Nucleus accumbens (tissue), 56 donors: ENCODE results near the gene ARHGEF38.
"Not testable (repeated sequence)": the region's sequence is repeated elsewhere in the genome, so short reads cannot be mapped to it uniquely, and the experiment has no call there.

Experiments
- DNase-seq, 56 donors: peaks; one replicate each; lab custom pipeline; 2025; lab: John Stamatoyannopoulos, UW

ARHGEF38 gene

DNA sequence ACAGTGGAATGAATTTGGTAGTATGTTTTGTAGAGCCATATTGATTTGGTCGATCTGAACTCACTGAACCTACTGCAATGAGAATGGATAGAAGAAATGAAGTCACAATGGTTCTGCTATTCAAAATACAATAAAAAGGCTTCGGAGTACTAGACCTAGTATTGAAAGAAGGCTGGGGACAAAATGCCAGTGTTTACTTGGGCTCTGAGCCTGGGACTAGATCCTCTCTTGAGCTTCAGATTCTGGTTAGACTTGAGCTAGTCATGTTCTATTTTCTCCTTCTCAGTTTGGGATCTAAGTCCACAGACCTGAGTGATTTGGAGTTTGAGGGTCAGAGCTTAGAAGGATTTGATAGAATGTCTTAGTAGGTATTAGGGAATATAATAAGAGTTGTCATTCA lies 146.2 kb downstream of the ARHGEF38 start:
- no peak for DNase-seq

DNA sequence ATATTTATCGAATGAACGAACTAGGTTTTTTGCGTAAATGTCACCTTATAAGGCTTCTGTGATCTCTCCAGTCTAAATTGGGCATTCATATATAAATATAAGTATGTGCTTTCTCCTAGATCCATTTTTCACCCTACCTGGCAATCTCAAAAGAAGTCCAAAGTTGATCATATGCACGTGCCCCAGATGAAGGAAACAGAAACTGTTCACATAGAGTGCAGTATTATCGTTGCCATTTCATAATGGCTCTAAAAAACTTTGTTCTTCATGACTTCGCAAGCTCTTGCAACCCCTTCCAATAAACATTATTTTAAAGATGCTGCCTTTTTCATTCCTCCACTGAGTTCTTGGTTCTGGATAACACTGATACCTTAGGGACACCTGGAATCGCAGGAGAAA lies 155.4 kb downstream of the ARHGEF38 start:
- DNase-seq = no peak

DNA sequence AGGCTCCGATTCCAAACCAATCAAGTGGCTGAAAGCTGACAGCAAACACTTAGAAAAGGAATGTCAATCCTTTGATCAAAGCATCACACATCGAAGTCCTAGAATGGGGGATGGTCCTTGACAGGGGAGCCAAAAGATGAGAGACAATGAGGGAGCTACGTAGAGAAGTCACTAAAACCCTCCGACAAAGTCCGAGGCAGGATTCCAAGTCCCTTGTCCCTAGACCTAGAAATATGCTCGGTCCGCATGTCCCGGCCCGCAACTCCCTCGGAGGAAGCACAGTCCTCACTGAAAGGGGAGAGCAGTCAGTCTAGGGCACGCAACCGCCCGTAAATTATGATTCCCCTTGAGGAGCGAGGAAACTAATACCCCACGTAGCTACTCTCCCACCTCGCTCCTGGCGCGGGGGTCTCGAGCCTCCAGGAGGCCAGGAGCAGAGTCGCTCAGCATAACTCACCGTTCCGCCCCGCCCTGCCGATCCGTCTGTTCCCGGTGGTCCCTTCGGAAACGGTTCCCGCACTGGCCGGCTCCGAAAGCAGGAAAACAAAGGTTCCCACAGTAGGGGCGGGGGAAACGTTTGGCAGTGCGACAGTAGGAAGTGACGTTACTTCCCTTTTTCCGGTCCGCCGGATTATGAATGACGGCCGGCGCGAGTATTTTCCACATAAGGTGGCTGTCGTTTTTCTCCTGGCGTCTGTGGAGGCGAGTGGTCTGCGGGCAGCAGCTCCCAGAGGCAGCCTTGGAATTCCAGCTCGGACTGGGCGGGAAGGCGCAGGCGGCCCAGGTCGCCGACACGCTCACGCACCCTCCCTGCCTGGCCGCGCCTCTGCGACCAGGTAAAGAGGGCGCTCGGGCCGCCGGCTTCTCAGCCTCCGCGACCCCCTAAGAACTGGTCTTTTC lies 156.0 kb downstream of the ARHGEF38 start, which contains the start of the genes GSTCD and INTS12:
Gene GSTCD (plus strand): TSS at position 604 of the 900 bp plus-strand sequence. CDS start 8,830 bp downstream, outside the sequence.
Gene INTS12 (minus strand): TSS at position 509 of the 900 bp plus-strand sequence. CDS start 8,684 bp downstream, outside the sequence.
- peak; percentile 46 to 96 (median 86) for DNase-seq

DNA sequence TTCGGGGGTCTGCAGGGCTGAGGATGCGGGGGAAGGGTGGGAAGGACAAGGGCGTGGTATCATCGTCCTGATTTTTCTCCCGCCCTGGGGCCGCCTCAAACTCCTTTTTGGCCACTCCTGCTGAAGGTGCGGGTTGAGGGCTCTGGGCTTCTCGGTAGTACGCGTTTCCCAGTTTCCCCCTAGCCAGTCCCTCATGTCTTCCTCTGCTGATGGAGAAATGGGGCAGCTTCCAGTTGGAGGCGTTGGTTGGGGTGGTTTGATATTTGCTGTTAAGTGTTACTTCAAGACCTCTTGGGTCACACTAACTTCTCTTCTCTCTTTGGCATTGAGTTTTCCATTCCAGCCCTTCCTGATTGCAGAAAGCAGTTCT lies 156.6 kb downstream of the ARHGEF38 start:
- peak in 8 of 56 donors; percentile 16 to 49 (median 41) for DNase-seq

DNA sequence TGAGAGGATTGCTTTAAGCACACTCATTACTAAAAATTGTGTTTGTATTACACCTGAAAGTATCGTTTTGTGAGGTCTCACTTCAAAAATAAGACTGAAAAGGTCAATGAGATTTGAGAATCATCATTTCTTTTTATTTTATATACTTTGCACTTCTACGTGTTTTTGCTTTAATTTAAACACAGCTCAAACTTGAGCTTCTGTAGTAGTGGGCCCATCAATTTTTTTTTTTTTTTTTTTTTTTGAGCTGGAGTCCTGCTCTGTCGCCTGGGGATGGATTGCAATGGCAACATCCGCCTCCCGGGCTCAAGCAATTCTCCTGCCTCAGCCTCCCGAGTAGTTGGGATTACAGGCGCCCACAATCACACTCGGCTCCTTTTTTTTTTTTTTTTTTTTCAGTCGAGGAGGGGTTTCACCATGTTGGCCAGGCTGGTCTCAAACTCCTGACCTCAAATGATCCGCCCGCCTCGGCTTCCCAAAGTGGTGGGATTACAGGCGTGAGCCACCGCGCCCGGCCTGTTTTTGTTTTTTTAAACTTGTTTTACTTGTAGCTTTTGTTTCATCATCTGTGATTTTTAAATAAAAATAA lies 157.7 kb downstream of the ARHGEF38 start:
- no peak for DNase-seq

DNA sequence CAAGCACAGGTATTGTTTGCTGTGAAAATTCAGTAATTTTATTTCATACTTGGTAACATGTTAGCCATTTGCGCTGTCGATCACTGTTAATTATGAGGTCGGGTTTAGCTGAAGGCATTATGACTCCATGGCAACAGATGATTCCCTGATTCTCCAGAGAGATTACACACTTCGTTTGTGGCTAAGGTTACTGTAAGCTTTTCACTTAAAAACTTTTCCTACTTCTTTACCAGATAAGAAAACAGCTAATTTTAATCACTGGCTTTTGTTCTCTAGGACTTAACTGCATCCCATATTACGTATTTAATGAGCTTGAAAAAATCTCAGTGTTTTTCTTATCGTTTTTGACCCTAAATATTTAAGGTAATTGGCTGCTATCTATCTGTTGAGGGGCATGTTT lies 158.3 kb downstream of the ARHGEF38 start:
- DNase-seq = no peak

DNA sequence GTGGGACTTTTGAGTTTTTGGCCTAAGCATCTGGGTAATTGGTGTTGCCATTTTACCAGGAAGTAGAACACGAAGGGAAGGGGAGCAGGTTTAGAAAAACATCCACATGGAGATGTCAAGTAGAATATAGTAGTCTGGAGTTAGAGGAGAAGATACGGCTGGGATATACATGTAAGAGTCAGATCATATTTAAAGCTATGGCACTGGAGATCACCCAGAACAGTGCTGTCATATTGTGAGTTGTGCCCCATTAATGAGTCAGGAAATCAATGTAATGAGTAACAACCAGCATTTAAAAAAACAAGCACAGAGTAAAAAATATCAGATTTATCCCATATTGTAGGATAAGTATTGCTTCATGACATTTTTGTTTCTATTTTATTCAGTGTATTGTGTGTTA lies 160.3 kb downstream of the ARHGEF38 start:
- no peak for DNase-seq

DNA sequence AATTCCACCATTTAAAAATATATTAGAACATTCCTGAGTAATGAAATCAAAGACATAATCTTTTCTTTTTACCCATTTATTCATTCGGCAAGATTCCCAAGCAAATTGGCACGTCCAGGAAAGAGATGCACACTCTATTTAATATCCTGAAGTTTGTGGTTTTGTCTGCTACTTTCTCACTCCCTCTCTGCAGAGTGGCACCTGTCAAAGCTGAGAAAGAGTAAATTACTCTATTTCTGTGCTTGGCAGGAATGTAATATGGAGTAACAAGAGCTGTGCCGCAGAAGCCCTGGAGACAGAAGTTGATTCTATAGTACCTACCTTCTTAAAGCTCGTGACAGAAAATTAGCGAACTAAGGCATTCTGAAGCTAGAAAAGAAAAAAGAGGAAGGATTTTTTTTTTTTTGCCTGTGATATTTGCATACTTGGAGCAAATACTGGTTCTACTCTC lies 161.7 kb downstream of the ARHGEF38 start:
- DNase-seq = no peak

DNA sequence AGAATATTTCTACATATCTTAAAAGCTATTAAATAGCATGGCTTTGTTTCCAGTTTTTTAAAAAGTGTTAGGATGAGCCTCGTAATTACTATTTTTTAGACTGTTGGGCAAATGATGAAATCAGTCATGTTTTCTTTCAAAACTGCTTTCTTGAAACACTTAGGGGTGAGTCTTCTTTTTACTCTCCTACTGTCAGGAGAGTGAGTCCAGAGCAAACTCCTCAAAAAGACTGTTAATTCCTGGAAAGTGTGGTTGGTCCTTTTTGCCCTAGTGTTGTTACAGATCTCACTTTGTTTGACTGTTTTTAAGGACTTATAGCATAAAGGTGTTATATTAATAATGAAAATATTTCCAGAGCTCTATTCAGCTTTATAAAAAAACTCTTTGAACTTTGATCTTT lies 162.5 kb downstream of the ARHGEF38 start:
- DNase-seq = no peak

DNA sequence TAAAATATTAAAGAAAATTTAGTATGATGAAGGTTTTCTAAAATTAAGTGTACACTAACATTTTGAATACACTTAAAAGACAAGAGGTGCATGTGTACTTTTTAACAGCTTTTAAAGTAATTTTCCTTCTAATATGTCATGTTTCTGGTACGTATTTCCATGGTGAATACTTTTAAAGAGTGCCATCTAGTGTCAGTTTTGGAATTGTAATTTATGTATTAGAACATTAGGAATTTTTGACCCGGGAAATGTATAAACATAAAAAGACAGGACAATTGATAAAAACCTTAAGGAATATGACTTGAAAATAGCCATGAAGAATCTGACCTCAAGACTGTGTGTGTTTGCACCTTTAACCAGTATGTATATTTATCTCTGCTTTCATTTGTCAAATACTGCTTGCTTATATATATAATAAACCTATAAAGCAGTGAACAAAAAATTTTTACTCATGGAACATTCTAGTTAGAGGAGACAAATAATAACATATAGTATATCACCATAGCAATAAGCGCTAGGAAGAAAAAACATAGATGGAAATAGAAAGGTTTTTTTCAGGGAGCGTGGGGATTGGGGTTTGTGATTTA lies 163.4 kb downstream of the ARHGEF38 start:
- no peak for DNase-seq

DNA sequence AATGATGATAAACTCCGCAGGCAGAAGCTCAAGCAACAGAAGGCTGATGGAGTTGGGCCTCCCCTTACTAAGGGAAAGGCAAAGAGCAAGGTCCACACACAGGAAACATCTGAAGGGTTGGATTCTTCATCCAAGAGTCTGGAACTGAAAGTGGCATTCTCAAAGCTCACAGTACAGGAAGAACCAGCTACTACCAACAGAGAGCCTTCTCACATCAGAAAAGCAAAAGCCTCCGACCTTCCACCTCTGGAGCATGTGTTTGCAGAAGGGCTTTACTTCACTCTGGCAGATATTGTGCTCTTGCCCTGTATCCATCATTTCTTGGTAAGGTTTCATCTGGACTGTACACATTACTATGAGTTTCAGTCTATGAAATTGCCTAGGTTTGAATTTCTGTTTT lies 166.8 kb downstream of the ARHGEF38 start:
- DNase-seq = no peak

DNA sequence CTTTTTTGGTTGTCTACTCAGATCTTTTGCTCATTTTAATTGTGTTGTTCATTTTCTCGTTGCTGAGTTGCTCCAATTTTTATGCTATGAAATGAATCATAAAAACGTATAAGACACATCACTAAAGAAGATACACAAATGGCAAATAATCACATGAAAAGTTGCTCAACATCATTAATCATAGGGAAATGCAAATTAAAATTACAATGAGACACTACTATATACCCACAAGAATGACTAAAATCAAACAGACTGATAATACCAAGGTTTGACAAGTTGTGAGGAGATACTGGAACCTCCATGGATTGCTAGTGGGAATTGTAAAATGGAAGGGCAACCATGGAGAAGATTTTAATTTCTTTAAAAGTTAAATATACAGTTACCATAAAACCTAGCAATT lies 173.2 kb downstream of the ARHGEF38 start:
- DNase-seq = no peak

DNA sequence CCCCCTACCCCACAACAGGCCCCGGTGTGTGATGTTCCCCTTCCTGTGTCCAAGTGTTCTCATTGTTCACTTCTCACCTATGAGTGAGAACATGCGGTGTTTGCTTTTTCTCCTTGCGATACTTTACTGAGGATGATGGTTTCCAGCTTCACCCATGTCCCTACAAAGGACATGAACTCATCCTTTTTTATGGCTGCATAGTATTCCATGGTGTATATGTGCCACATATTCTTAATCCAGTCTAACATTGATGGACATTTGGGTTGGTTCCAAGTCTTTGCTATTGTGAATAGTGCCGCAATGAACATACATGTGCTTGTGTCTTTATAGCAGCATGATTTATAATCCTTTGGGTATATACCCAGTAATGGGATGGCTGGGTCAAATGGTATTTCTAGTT lies 177.5 kb downstream of the ARHGEF38 start:
- not testable (repeated sequence) for DNase-seq
